ENCODE data around the gene MGAT4A. TPM values are rescaled to one million over a fixed set of nuclear protein-coding genes. Genes with fewer than 3 reads are reported as not detected.
A peak's percentile ranks its signal among the peaks of the same experiment; 100 is the strongest.

MGAT4A gene
- total RNA-seq, 3 donors from 2014 or later (not counting 1 experiment from before 2014, with no cell fraction given), result 91.6 to 114 (median 96.4) TPM

- ATAC-seq (peak; percentile 0 to 10 (median 1)), DNase-seq (no peak)
- Mint-ChIP-seq H3K9me3 (no peaks in the 10 kb centered on the region), H3K4me3 (peak overlapping the region; percentile 97), H3K27ac (peak overlapping the region; percentile 88 to 97), H3K27me3 (ENCODE audit: low read depth in 2 of 2) (no peaks in the 10 kb centered on the region), H3K4me1 (peaks cover 63 to 68% of the 10 kb centered on the region in 2 donors), H3K36me3 (no peaks in the 10 kb centered on the region)
- peak overlapping the region; percentile 98 for H3K4me3 ChIP-seq (ENCODE audit: low read length)
- intact Hi-C loops (cut with micrococcal nuclease), result loop anchor here (1.0 kb wide), 1 partner anchor 27 kb away; no protein-coding TSS in a partner anchor
- no peak for TF ChIP-seq CTCF (IDR thresholded peaks at IDR 0.05)
- 16% methylated on average over 7 of the region's 7 CpGs for WGBS (ENCODE audit: insufficient coverage)
- peaks cover 26% of the 10 kb centered on the region for H3K36me3 ChIP-seq (ENCODE audit: control insufficient read depth, insufficient read depth, low read length)
- no peaks in the 10 kb centered on the region for H3K9me3 ChIP-seq (ENCODE audit: control insufficient read depth, insufficient read depth, low read length)
- no peaks in the 10 kb centered on the region for H3K27me3 ChIP-seq (ENCODE audit: control insufficient read depth, insufficient read depth, low read length)
- H3K27ac ChIP-seq (ENCODE audit: low read length), result peak overlapping the region; percentile 96
- peaks cover 32% of the 10 kb centered on the region for H3K4me1 ChIP-seq (ENCODE audit: control insufficient read depth, insufficient read depth, low read length)
These were observed 123.2 kb downstream of the MGAT4A start for GRCh38 chr2:98607741-98608115.

- Histone ChIP-seq H3K27ac (ENCODE audit: low read length) (no peak overlapping the region), H3K27me3 (ENCODE audit: control insufficient read depth, insufficient read depth, low read length) (no peaks in the 10 kb centered on the region), H3K9me3 (ENCODE audit: control insufficient read depth, insufficient read depth, low read length) (no peaks in the 10 kb centered on the region), H3K36me3 (ENCODE audit: control insufficient read depth, insufficient read depth, low read length) (peaks cover 26% of the 10 kb centered on the region), H3K4me1 (ENCODE audit: control insufficient read depth, insufficient read depth, low read length) (peaks cover 32% of the 10 kb centered on the region), H3K4me3 (ENCODE audit: low read length) (no peak overlapping the region)
- H3K27ac Mint-ChIP-seq, result peak overlapping the region; percentile 88 to 97
- TF ChIP-seq CTCF (IDR thresholded peaks at IDR 0.05), result no peak
- no peak for ATAC-seq
- H3K4me3 Mint-ChIP-seq, result peak overlapping the region; percentile 97
- peaks cover 62 to 68% of the 10 kb centered on the region in 2 donors for H3K4me1 Mint-ChIP-seq
- intact Hi-C loops (cut with micrococcal nuclease), result no loop called here
- no peaks in the 10 kb centered on the region for H3K9me3 Mint-ChIP-seq
- 52% methylated on average over 3 of the region's 6 CpGs for WGBS (ENCODE audit: insufficient coverage)
- no peak for DNase-seq
- no peaks in the 10 kb centered on the region for H3K27me3 Mint-ChIP-seq (ENCODE audit: low read depth in 2 of 2)
- H3K36me3 Mint-ChIP-seq, result no peaks in the 10 kb centered on the region
These were observed 123.8 kb downstream of the MGAT4A start for GRCh38 chr2:98607104-98607503.

- ATAC-seq, result no peak
- Mint-ChIP-seq H3K27me3 (ENCODE audit: low read depth in 2 of 2) (no peaks in the 10 kb centered on the region), H3K4me3 (no peak overlapping the region), H3K36me3 (no peaks in the 10 kb centered on the region), H3K4me1 (peaks cover 55 to 65% of the 10 kb centered on the region in 2 donors), H3K9me3 (no peaks in the 10 kb centered on the region), H3K27ac (peak overlapping the region; percentile 88 to 97)
- TF ChIP-seq CTCF (IDR thresholded peaks at IDR 0.05), result no peak
- 96% methylated on average over 7 of the region's 7 CpGs for WGBS (ENCODE audit: insufficient coverage)
- intact Hi-C loops (cut with micrococcal nuclease), result no loop called here
- Histone ChIP-seq H3K9me3 (ENCODE audit: control insufficient read depth, insufficient read depth, low read length) (no peaks in the 10 kb centered on the region), H3K27me3 (ENCODE audit: control insufficient read depth, insufficient read depth, low read length) (no peaks in the 10 kb centered on the region), H3K4me1 (ENCODE audit: control insufficient read depth, insufficient read depth, low read length) (peaks cover 32% of the 10 kb centered on the region), H3K4me3 (ENCODE audit: low read length) (no peak overlapping the region), H3K27ac (ENCODE audit: low read length) (no peak overlapping the region), H3K36me3 (ENCODE audit: control insufficient read depth, insufficient read depth, low read length) (peaks cover 29% of the 10 kb centered on the region)
- no peak for DNase-seq
These were observed 124.5 kb downstream of the MGAT4A start for GRCh38 chr2:98606431-98606830.

- peaks cover 42 to 51% of the 10 kb centered on the region in 2 donors for H3K4me1 Mint-ChIP-seq
- DNase-seq (no peak), ATAC-seq (no peak)
- no peak for TF ChIP-seq CTCF (IDR thresholded peaks at IDR 0.05)
- intact Hi-C loops (cut with micrococcal nuclease), result no loop called here
- WGBS (ENCODE audit: insufficient coverage), result 83% methylated on average over 2 of the region's 3 CpGs
- peaks cover 24% of the 10 kb centered on the region for H3K36me3 ChIP-seq (ENCODE audit: control insufficient read depth, insufficient read depth, low read length)
- H3K4me1 ChIP-seq (ENCODE audit: control insufficient read depth, insufficient read depth, low read length), result peaks cover 28% of the 10 kb centered on the region
- no peak overlapping the region for H3K4me3 ChIP-seq (ENCODE audit: low read length)
- no peaks in the 10 kb centered on the region for H3K9me3 ChIP-seq (ENCODE audit: control insufficient read depth, insufficient read depth, low read length)
- no peak overlapping the region for H3K27ac ChIP-seq (ENCODE audit: low read length)
- no peak overlapping the region for H3K4me3 Mint-ChIP-seq
- H3K36me3 Mint-ChIP-seq, result no peaks in the 10 kb centered on the region
- H3K27ac Mint-ChIP-seq, result peak overlapping the region; percentile 88 to 97
- H3K27me3 Mint-ChIP-seq (ENCODE audit: low read depth in 2 of 2), result no peaks in the 10 kb centered on the region
- H3K9me3 Mint-ChIP-seq, result no peaks in the 10 kb centered on the region
- H3K27me3 ChIP-seq (ENCODE audit: control insufficient read depth, insufficient read depth, low read length), result no peaks in the 10 kb centered on the region
These were observed 125.9 kb downstream of the MGAT4A start for GRCh38 chr2:98605076-98605475.

Measured in natural killer cell (primary cell).